GM12892 (cell line): ENCODE data around the gene STRN4.

Experiments
- POLR2A ChIP-seq: IDR thresholded peaks from 2 replicates; pipeline ENCODE4 v1.6.1; 2011; ENCODE audit warnings: low read depth, low read length, control low read depth
- POLR2AphosphoS5 ChIP-seq: IDR thresholded peaks from 2 replicates; pipeline ENCODE4 v1.6.1; 2011; ENCODE audit warnings: low read depth, low read length, control low read depth

GRCh38 chr19:46745521-46746280, 549 bp downstream of the STRN4 start, which contains the start of gene FKRP:
- TF ChIP-seq POLR2A = no peak; the same call in 1 of the 2 replicates
- no peak for TF ChIP-seq POLR2AphosphoS5
